GM23338 (cell line): ENCODE data around the gene GOLGA8B. TPM values are rescaled to one million over a fixed set of nuclear protein-coding genes. Genes with fewer than 3 reads are reported as not detected.

Source experiments
- ATAC-seq: fragments of 200-7000 bp; cut with Tn5 transposase; 3 replicates; pipeline ENCODE4 v1.9.1; 2020
- DNase-seq: peaks from one replicate; pipeline ENCODE4 v3.0.0-alpha.2; 2015; ENCODE audit warnings: low spot score
- H2AFZ ChIP-seq: fragments of 200-600 bp; sonication (generic); 2 replicates; pipeline ENCODE4 v1.8.0; 2016; ENCODE audit warnings: antibody characterized with exemption, mild to moderate bottlenecking, moderate library complexity
- H3F3A ChIP-seq: fragments of 200-600 bp; sonication (generic); replicated peaks from 2 replicates; pipeline ENCODE4 v1.8.0; 2017; ENCODE audit warnings: antibody characterized with exemption, mixed run types, low read depth
- H3K27ac ChIP-seq: fragments of 200-600 bp; sonication (generic); 2 replicates; pipeline ENCODE4 v1.6.1; 2016; ENCODE audit warnings: low read depth
- H3K27me3 ChIP-seq: fragments of 200-600 bp; sonication (generic); 2 replicates; pipeline ENCODE4 v1.8.0; 2016; ENCODE audit warnings: mild to moderate bottlenecking, mixed run types, moderate library complexity; ENCODE audit not compliant: insufficient read depth
- H3K36me3 ChIP-seq: fragments of 200-600 bp; sonication (generic); 2 replicates; pipeline ENCODE4 v1.8.0; 2016; ENCODE audit warnings: mild to moderate bottlenecking; ENCODE audit not compliant: insufficient read depth
- H3K4me1 ChIP-seq: fragments of 200-600 bp; sonication (generic); 2 replicates; pipeline ENCODE4 v1.8.0; 2016; ENCODE audit warnings: mild to moderate bottlenecking, moderate library complexity; ENCODE audit not compliant: insufficient read depth
- H3K4me2 ChIP-seq: fragments of 200-600 bp; sonication (generic); 2 replicates; pipeline ENCODE4 v1.7.1; 2017; ENCODE audit warnings: mixed run types
- H3K4me3 ChIP-seq: fragments of 200-600 bp; sonication (generic); 2 replicates; pipeline ENCODE4 v1.6.1; 2016; ENCODE audit warnings: mixed run types
- H3K79me2 ChIP-seq: fragments of 200-600 bp; sonication (generic); replicated peaks from 2 replicates; pipeline ENCODE4 v1.8.0; 2017; ENCODE audit warnings: mild to moderate bottlenecking; ENCODE audit not compliant: insufficient read depth
- H3K9me2 ChIP-seq: fragments of 200-600 bp; sonication (generic); 2 replicates; pipeline ENCODE4 v1.8.0; 2017; ENCODE audit not compliant: insufficient read depth
- H4K20me1 ChIP-seq: fragments of 200-600 bp; sonication (generic); replicated peaks from 2 replicates; pipeline ENCODE4 v1.8.0; 2017; ENCODE audit warnings: mild to moderate bottlenecking; ENCODE audit not compliant: insufficient read depth
- H3K27ac Mint-ChIP-seq: 2 replicates; pipeline ENCODE4 v1.8.0; 2020; ENCODE audit warnings: inconsistent platforms, mild to moderate bottlenecking, moderate library complexity, mixed read lengths
- H3K27me3 Mint-ChIP-seq: 3 replicates; pipeline ENCODE4 v1.8.0; 2022; ENCODE audit warnings: low read depth, mild to moderate bottlenecking, moderate library complexity, mixed read lengths, inconsistent platforms; ENCODE audit not compliant: insufficient read depth, poor library complexity
- H3K36me3 Mint-ChIP-seq: 3 replicates; pipeline ENCODE4 v1.8.0; 2021; ENCODE audit warnings: low read depth, mild to moderate bottlenecking, inconsistent platforms, moderate library complexity, mixed read lengths
- H3K4me1 Mint-ChIP-seq: 3 replicates; pipeline ENCODE4 v1.8.0; 2020; ENCODE audit warnings: mild to moderate bottlenecking, inconsistent platforms, mixed read lengths
- H3K4me3 Mint-ChIP-seq: 3 replicates; pipeline ENCODE4 v1.8.0; 2021; ENCODE audit warnings: moderate library complexity, mild to moderate bottlenecking, inconsistent platforms, mixed read lengths
- H3K9me3 Mint-ChIP-seq: 3 replicates; pipeline ENCODE4 v1.8.0; 2020; ENCODE audit warnings: moderate library complexity, mild to moderate bottlenecking, inconsistent platforms, mixed read lengths
- CREB1 ChIP-seq: fragments of 250-450 bp; sonication (Bioruptor Pico); IDR thresholded peaks from 2 replicates; pipeline ENCODE4 v1.5.0; 2020; ENCODE audit warnings: low read depth, mild to moderate bottlenecking, moderate library complexity
- CTCF ChIP-seq, 2 experiments: fragments of 200-600 bp in 1 of 2; sonication (generic) in 1 of 2; conservative IDR thresholded peaks; 2 replicates each; pipeline versions ENCODE4 v1.5.1 to v1.6.1; 2016 to 2017; ENCODE audit warnings: antibody characterized with exemption in 2 of 2, low read depth in 2 of 2, mild to moderate bottlenecking in 2 of 2, moderate library complexity in 1 of 2
- ETS1 ChIP-seq: IDR thresholded peaks from 2 replicates; pipeline ENCODE4 v1.6.1; 2016; ENCODE audit warnings: antibody characterized with exemption
- EZH2 ChIP-seq: fragments of 200-600 bp; sonication (generic); IDR thresholded peaks from one replicate; pipeline ENCODE4 v1.8.0; 2017; ENCODE audit warnings: antibody characterized with exemption, mild to moderate bottlenecking, low read depth; ENCODE audit not compliant: unreplicated experiment
- EZH2phosphoT487 ChIP-seq: fragments of 200-600 bp; sonication (generic); IDR thresholded peaks from one replicate; pipeline ENCODE4 v1.8.1; 2018; ENCODE audit warnings: antibody characterized with exemption; ENCODE audit not compliant: unreplicated experiment
- JUNB ChIP-seq: IDR thresholded peaks from one replicate; pipeline ENCODE4 v1.6.1; 2016; ENCODE audit warnings: antibody characterized with exemption; ENCODE audit not compliant: unreplicated experiment
- NANOG ChIP-seq: IDR thresholded peaks from 2 replicates; pipeline ENCODE4 v1.6.1; 2016; ENCODE audit warnings: antibody characterized with exemption, borderline replicate concordance
- POLR2AphosphoS5 ChIP-seq: IDR thresholded peaks from 2 replicates; pipeline ENCODE4 v1.6.1; 2016; ENCODE audit warnings: antibody characterized with exemption, low read depth
- REST ChIP-seq: IDR thresholded peaks from one replicate; pipeline ENCODE4 v1.6.1; 2018; ENCODE audit warnings: antibody characterized with exemption; ENCODE audit not compliant: unreplicated experiment
- ZNF114 ChIP-seq: fragments of 250-450 bp; sonication (Bioruptor Pico); IDR thresholded peaks from 2 replicates; pipeline ENCODE4 v1.5.0; 2020; ENCODE audit warnings: mild to moderate bottlenecking, moderate library complexity
- ZNF331 ChIP-seq: fragments of 250-450 bp; sonication (Bioruptor Pico); IDR thresholded peaks from 2 replicates; pipeline ENCODE4 v1.5.0; 2020; ENCODE audit warnings: low read depth, mild to moderate bottlenecking, moderate library complexity
- ZNF462 ChIP-seq: fragments of 250-450 bp; sonication (Bioruptor Pico); IDR thresholded peaks from 2 replicates; pipeline ENCODE4 v1.5.0; 2020; ENCODE audit warnings: mild to moderate bottlenecking, moderate library complexity
- polyA plus RNA-seq: library from polyadenylated mRNA; unstranded; fragments of >200 nt; fragmentation: Nextera tagmentation; extraction: Ambion mirVana; gene quantifications from 2 replicates; pipeline ENCODE4 v1.2.1, GENCODE V29; 2016
- total RNA-seq: library from RNA; depleted of rRNA; stranded (reverse); fragments of >200 nt; shearing (Covaris generic); gene quantifications from 2 replicates; pipeline ENCODE4 v1.2.3, GENCODE V29; 2014

GOLGA8B gene
- total and polyA plus RNA-seq, 2 experiments from 2014 or later: 44.9 to 50.2 TPM

GRCh38 chr15:34619151-34619550 is 35.7 kb upstream of the GOLGA8B start:
- Histone ChIP-seq H3F3A (no peaks in the 10 kb centered on the region), H3K4me3 (no peak overlapping the region), H3K79me2 (no peaks in the 10 kb centered on the region), H3K4me2 (no peak overlapping the region), H3K36me3 (no peaks in the 10 kb centered on the region), H2AFZ (no peak overlapping the region), H3K27me3 (no peaks in the 10 kb centered on the region), H4K20me1 (no peaks in the 10 kb centered on the region), H3K9me2 (no peaks in the 10 kb centered on the region), H3K27ac (no peak overlapping the region), H3K4me1 (no peaks in the 10 kb centered on the region)
- no peaks in the 10 kb centered on the region for H3K9me3 Mint-ChIP-seq
- H3K36me3 Mint-ChIP-seq: no peaks in the 10 kb centered on the region
- H3K4me1 Mint-ChIP-seq: no peaks in the 10 kb centered on the region
- no peak overlapping the region for H3K27ac Mint-ChIP-seq
- no peak for TF ChIP-seq ETS1
- TF ChIP-seq ZNF331 (CRISPR knock-in tag): no peak
- no peak for TF ChIP-seq JUNB
- no peak for TF ChIP-seq CTCF (conservative IDR thresholded peaks at IDR 0.05; ENCODE audit: low read depth in 2 of 2)
- TF ChIP-seq REST: no peak
- no peak for TF ChIP-seq EZH2phosphoT487
- TF ChIP-seq CREB1 (CRISPR knock-in tag): no peak
- TF ChIP-seq NANOG: no peak
- TF ChIP-seq POLR2AphosphoS5: no peak
- TF ChIP-seq ZNF462: no peak
- TF ChIP-seq ZNF114 (CRISPR knock-in tag): no peak
- no peak for TF ChIP-seq EZH2
- H3K27me3 Mint-ChIP-seq: no peaks in the 10 kb centered on the region
- H3K4me3 Mint-ChIP-seq: no peak overlapping the region
- no peak for ATAC-seq
- DNase-seq: no peak
